Measurements from ENCODE around the gene OCRL. TPM values are rescaled to one million over a fixed set of nuclear protein-coding genes. Genes with fewer than 3 reads are reported as not detected.

Gene OCRL
- 24.2 TPM for total RNA-seq (ENCODE audit: unreplicated experiment)
- long read RNA-seq, partial matches to known transcripts = 1 of 1 reads
- long read RNA-seq, other reads (novel, unspliced or antisense) = 0 of 1 reads

DNA sequence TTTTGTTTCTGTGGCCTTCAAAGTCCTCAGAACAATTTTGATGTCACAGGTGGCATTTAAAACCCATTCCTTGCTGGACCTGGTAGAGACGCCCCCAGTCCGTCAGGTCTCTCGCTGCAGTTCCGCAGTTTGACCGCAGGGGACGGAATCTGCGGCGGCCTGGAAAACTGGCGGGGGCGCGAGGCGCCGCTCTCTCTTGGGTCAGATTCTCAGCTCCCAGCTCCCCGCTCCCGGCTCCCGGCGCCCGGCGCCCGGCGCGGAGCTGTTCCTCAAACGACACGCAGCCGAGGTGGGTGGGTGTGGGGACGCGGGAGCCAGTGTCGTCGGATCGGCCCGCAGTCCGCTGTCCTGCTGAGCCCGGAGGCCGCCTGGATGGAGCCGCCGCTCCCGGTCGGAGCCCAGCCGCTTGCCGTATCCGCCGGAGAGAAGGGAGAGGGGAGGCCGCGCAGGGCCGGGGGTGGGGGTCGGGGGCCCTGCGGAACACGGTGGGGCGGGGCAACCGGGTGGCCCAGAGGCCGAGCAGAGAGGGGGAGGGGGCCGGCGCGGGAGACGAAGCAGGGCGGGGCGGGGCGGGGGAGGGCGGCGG, at the start of gene OCRL:
TSS of gene OCRL (plus strand) at position 192 of the 586 bp plus-strand sequence. CDS start at position 373, 181 bp downstream.
- no peaks in the 10 kb centered on the region for H3K36me3 Mint-ChIP-seq (ENCODE audit: low read depth, unreplicated experiment)
- no peaks in the 10 kb centered on the region for H3K27me3 Mint-ChIP-seq (ENCODE audit: unreplicated experiment)
- peaks cover 5% of the 10 kb centered on the region for H3K4me1 Mint-ChIP-seq (ENCODE audit: unreplicated experiment)
- H3K4me3 Mint-ChIP-seq (ENCODE audit: unreplicated experiment) = peak within 1 kb of the TSS; percentile 82
- no peaks in the 10 kb centered on the region for H3K9me3 Mint-ChIP-seq (ENCODE audit: unreplicated experiment)
- H3K27ac Mint-ChIP-seq (ENCODE audit: unreplicated experiment) = no peak within 1 kb of the TSS
- DNase-seq (ENCODE audit: low spot score) = peak; percentile 68
- TF ChIP-seq, protein P1, sequence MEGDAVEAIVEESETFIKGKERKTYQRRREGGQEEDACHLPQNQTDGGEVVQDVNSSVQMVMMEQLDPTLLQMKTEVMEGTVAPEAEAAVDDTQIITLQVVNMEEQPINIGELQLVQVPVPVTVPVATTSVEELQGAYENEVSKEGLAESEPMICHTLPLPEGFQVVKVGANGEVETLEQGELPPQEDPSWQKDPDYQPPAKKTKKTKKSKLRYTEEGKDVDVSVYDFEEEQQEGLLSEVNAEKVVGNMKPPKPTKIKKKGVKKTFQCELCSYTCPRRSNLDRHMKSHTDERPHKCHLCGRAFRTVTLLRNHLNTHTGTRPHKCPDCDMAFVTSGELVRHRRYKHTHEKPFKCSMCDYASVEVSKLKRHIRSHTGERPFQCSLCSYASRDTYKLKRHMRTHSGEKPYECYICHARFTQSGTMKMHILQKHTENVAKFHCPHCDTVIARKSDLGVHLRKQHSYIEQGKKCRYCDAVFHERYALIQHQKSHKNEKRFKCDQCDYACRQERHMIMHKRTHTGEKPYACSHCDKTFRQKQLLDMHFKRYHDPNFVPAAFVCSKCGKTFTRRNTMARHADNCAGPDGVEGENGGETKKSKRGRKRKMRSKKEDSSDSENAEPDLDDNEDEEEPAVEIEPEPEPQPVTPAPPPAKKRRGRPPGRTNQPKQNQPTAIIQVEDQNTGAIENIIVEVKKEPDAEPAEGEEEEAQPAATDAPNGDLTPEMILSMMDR (IDR thresholded peaks at IDR 0.05; ENCODE audit: unreplicated experiment) = peak; percentile 65

DNA sequence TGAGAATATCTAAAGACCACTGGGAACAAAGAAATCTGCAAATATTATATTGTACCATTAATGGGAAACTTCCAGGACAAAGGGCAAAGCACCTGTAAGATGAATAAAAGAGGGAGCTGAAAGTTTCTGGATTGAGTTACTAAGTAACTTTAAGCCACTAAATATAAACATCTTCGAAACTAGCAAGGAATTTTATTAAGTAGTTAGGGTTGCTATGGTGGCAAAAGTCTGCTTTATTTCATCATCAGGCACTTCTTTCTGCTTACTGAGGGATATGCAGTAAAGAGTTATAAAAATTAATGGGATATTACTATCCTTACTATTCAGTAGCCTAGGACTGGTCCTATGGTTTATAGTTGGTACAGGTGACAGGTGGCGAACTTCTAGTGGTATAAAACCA, 49.7 kb upstream of the OCRL start:
- H3K27me3 Mint-ChIP-seq (ENCODE audit: unreplicated experiment) = no peaks in the 10 kb centered on the region
- TF ChIP-seq, protein P1 (IDR thresholded peaks at IDR 0.05; ENCODE audit: unreplicated experiment) = no peak
- no peak overlapping the region for H3K4me3 Mint-ChIP-seq (ENCODE audit: unreplicated experiment)
- no peak for DNase-seq (ENCODE audit: low spot score)
- peaks cover 22% of the 10 kb centered on the region for H3K36me3 Mint-ChIP-seq (ENCODE audit: low read depth, unreplicated experiment)
- H3K4me1 Mint-ChIP-seq (ENCODE audit: unreplicated experiment) = no peaks in the 10 kb centered on the region
- H3K9me3 Mint-ChIP-seq (ENCODE audit: unreplicated experiment) = no peaks in the 10 kb centered on the region
- H3K27ac Mint-ChIP-seq (ENCODE audit: unreplicated experiment) = no peak overlapping the region

GRCh38 chrX:129493643-129494042, 46.4 kb upstream of the OCRL start:
- no peak for DNase-seq (ENCODE audit: low spot score)
- Mint-ChIP-seq H3K27me3 (ENCODE audit: unreplicated experiment) (no peaks in the 10 kb centered on the region), H3K36me3 (ENCODE audit: low read depth, unreplicated experiment) (peaks cover 25% of the 10 kb centered on the region), H3K4me1 (ENCODE audit: unreplicated experiment) (no peaks in the 10 kb centered on the region), H3K27ac (ENCODE audit: unreplicated experiment) (no peak overlapping the region), H3K4me3 (ENCODE audit: unreplicated experiment) (no peak overlapping the region), H3K9me3 (ENCODE audit: unreplicated experiment) (no peaks in the 10 kb centered on the region)
- TF ChIP-seq, protein P1 (IDR thresholded peaks at IDR 0.05; ENCODE audit: unreplicated experiment) = no peak

DNA sequence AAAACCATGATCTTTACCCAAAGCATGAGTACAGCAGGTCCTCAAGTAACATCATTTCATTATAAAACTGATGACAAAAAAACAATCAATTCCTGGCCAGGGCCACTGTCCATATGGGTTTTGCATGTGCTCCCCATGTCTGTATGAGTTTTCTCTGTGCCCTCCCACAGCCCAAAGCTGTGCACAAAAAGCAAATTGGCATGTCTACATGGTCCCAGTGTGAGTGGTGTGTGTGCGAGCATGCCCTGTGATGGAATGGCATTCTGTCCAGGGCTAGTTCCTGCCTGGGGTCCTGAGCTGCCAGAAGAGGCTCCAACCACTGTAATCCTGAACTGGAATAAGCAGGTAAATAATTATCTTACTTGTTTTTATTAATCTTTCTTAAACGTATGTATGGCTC, 45.2 kb upstream of the OCRL start:
- no peaks in the 10 kb centered on the region for H3K9me3 Mint-ChIP-seq (ENCODE audit: unreplicated experiment)
- no peak overlapping the region for H3K27ac Mint-ChIP-seq (ENCODE audit: unreplicated experiment)
- TF ChIP-seq, protein P1 (IDR thresholded peaks at IDR 0.05; ENCODE audit: unreplicated experiment) = no peak
- no peaks in the 10 kb centered on the region for H3K4me1 Mint-ChIP-seq (ENCODE audit: unreplicated experiment)
- peaks cover 22% of the 10 kb centered on the region for H3K36me3 Mint-ChIP-seq (ENCODE audit: low read depth, unreplicated experiment)
- DNase-seq (ENCODE audit: low spot score) = no peak
- no peak overlapping the region for H3K4me3 Mint-ChIP-seq (ENCODE audit: unreplicated experiment)
- H3K27me3 Mint-ChIP-seq (ENCODE audit: unreplicated experiment) = no peaks in the 10 kb centered on the region

GRCh38 chrX:129495900-129496299, 44.2 kb upstream of the OCRL start:
- TF ChIP-seq, protein P1 (IDR thresholded peaks at IDR 0.05; ENCODE audit: unreplicated experiment) = no peak
- H3K9me3 Mint-ChIP-seq (ENCODE audit: unreplicated experiment) = no peaks in the 10 kb centered on the region
- DNase-seq (ENCODE audit: low spot score) = no peak
- no peaks in the 10 kb centered on the region for H3K4me1 Mint-ChIP-seq (ENCODE audit: unreplicated experiment)
- H3K4me3 Mint-ChIP-seq (ENCODE audit: unreplicated experiment) = no peak overlapping the region
- no peak overlapping the region for H3K27ac Mint-ChIP-seq (ENCODE audit: unreplicated experiment)
- no peaks in the 10 kb centered on the region for H3K27me3 Mint-ChIP-seq (ENCODE audit: unreplicated experiment)
- H3K36me3 Mint-ChIP-seq (ENCODE audit: low read depth, unreplicated experiment) = peaks cover 22% of the 10 kb centered on the region

Measured in endothelial cell (in vitro differentiated cells).